GM18858 (cell line): ENCODE measurements around the gene CLRN1.

Experiments
- ATAC-seq: cut with Tn5 transposase; IDR thresholded peaks from one replicate; pipeline ENCODE4 v1.9.1; 2021; ENCODE audit not compliant: unreplicated experiment

The CLRN1 gene

DNA sequence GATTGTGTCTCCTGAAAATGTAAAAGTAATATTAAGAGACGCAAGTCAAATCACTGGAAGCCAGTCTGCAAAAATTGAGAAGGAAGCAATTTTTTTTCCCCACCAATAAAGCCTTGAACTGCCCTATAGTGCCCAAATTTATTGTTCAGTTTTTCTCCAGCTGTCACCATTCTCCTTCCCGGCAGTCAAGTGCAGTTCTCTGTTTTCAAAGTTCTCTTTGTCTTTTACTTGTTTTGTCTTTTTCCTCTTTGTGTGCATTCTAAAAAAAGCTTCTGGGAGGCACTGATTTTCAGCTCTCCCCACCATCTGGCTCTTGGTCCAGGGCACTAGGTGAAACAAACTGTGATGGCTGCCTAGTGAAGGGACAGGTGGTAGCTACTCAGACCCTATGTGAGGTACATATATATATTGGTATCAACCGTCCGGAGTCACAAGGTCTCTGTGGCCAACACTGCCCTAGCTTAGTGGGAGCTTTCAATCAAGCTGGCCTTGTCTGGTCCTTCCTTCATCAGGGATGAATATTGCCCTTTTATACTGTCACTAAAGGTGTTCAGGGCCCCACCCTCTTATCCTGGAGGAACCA, 6.1 kb upstream of the CLRN1 start:
- no peak for ATAC-seq

DNA sequence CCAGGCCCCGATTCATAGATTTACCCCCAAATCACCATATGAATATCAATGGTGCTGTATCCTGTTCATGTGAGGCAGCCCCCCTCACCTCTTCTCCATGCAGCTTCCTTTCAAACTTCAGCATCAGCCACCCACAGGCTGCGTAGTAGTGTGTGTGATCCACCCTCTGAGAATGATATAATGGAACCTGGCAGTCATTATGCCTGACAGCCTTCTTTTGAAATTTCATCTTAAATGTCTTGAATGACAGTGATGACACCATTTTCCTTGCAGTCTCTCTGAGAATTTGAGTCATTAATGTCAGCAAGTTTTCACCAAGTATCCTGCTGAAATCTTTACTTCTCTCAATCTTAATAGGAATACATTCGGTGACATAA, 3.5 kb upstream of the CLRN1 start:
- no peak for ATAC-seq

DNA sequence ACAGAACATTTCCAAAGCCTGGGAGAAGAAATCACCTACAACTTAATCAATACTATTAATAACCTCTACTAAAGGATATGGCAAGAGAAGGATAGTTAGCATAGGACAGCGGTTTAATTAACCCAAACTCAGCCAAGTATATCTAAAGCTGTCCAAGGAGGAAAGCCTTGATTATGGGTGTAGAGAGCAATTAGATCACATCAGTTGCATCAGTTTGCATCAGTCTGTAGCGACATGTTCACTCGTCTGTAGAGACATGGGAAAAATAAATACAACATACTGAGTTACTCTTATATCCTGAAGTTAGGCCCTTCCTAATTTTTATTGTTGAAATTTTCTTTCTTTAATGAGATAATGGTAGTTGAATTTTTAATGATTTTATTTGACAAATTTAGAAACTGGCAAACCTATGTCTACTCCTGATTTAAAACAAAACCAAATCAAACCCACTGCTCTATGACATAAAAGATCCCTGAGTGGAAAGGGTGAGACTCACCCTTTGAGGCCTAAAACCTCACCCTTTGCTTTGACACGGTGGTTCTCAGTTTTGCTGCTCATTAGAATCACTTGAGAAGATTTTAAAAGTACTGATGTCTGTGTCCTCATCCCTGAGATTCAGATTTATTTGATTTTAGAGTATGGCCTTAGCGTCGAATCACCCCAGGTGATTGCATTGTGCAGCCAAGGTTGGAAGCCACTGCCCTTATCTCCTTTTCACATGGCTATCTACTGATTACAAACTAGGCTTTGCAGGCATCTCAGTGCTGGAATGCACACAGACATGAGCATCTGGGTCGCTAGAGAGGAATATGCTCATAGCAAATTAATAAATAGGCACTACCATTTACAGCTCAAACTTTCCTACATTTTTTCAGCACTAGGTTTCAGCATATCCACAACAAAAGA, 2.8 kb upstream of the CLRN1 start:
- ATAC-seq, result no peak

DNA sequence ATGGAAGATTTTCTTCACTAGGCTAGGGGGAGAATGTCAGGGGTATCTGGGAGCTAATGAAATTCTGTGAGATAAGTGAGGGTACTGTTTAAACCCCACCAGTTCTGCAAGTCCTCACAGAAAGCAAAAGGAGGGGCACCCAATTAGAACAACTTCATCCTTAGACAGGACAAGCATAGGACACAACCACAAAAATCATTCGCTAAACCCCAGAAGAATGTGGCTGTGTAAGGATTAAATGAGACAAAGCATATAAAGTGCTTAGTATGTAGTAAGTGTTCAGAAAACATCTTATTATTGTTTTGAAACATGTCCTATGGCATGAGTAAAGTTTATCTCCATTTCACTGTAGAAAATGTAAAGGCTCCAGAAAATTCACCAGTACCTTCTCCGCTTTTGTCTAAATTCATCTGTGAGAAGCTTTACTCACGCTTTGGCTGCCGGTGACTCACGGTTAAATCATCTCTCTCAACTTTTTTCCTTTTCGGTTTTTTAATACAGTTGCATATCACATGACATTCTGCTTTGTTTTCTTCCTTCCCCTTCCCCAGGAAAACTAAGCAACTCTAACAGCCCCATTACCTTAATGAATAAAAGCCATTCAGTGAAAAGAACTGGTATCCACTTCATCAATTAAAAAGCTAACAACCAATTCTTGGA, 1.7 kb downstream of the CLRN1 start:
- ATAC-seq, result no peak

DNA sequence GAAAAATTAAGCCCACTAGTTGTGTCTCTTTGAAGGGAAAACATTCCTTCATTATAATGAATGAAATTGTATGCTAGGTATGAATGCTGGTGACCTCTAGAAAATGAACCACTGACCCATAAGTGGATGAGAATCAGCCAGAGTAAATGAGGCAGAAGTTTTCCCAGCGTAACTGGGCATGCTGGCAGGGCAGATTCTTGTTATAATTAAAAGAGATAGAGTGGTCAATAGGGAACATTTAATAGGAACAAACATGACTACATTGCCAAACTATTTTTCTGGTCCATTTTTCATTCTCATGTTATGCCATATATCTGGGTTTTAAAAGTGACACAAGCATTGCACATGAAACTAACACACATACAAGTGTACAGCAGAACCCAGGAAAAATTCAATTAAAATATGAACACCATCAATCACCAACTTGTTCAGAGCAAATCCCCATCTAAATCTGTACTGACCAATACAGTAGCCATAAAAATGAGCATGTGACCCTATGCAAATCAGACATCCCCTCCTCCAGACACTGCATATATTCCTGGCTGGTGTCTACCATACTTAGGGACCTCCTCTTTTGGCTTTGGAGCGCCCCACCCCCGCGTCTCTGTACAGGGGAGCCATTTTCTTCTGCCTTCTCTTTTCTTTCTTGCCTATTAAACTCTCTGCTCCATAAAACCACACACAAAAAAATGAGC, 4.0 kb downstream of the CLRN1 start:
- no peak for ATAC-seq

DNA sequence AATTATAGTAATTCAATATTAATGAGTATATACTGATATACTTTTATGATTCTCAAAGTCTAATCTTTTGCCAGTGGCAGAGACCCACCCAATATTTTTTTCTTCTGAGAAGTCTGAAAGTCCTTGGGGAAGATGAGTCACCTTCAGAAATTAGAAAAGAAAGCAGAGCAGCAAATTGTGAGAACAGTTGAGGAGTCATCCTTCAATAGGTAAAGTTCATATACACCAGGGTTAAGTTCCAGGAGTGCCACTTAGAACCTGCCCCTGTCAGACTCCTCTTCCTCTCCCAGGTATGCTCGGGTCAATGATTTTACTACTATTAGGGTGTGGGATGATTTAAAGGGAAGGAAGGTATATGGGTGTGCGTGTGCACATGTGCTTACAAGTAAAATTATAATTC, 7.1 kb downstream of the CLRN1 start:
- no peak for ATAC-seq

DNA sequence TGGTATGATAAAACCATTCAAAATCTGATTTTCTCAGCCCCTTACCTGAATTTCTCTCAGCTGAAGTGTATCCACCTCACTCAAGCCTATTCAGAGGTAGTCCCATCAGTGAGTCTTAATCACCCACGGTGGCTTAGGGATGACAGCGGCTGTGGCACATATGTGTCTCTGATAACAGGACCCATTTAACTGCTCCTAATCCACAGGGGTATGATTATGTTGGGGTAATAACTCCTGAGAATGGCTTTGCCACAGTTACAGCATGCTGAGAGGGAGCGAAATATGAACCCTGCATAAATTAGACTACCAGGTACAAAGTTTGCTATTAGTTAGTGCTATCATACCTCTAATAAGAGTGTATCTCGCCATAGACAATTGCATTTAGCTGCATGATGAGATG, 10.6 kb downstream of the CLRN1 start:
- ATAC-seq, result no peak

DNA sequence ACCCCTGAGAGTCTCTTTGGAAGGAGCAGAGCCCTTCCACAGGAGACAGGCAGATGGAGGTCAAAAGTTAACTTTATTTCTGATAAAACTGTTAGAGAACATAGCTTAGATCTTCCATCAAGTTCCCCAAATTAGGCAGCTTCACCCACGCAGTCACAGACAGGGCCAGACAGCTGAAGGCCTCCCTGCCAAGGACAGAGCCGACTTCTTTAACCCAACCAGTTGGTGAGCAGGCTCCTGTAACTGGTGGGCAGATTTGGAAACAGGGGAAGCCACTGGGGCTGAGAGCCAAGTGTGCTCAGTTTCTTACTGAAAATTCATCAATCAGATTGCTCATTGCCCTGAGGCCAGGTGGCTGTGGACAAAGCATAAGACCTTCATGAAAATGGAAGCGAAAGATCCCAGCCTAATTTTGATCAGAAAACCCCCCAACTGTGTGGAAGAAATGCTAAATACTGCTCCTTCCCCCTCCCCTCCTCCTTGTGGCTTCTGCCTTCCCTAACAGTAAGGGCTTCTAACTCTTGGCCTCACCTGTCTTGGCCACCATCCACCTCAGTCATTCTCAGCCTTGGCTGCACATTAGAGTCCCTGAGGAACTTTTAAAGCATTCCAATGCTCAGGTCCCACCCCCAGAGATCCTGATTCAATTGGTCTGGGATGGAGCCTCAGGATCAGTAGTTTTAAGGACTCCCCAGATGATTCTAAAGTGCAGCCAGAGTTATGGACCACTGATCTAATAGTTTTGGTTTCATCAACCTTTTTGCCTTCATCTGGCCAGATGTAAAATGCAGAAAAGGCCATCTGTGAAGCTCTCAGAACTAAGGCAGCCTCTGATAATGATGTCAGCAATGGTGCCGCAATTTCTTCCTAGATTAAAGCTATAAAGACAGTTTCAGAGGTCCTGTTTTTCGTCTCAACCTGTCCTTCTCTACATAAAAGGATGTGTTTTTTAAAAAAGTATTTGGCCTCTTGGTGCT, 11.5 kb downstream of the CLRN1 start:
- no peak for ATAC-seq

DNA sequence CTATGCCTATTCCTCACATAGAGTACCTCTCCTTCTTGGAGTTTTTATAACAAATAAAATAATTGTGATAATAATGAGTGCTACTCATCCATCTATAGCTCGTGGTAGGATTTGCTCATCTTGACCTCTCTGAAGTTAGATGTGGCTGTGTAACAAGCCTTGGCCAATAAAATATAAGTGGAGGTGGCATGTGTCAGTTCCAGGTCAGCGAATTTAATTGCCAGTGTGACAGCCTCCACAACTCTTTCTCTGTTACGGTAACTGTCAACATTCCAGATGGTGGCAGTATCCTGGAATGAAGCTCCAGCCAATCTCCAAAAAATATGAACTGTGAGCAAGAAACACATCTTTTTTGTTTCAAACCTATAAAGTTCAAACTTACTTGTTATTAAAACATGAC, 13.8 kb downstream of the CLRN1 start:
- no peak for ATAC-seq

DNA sequence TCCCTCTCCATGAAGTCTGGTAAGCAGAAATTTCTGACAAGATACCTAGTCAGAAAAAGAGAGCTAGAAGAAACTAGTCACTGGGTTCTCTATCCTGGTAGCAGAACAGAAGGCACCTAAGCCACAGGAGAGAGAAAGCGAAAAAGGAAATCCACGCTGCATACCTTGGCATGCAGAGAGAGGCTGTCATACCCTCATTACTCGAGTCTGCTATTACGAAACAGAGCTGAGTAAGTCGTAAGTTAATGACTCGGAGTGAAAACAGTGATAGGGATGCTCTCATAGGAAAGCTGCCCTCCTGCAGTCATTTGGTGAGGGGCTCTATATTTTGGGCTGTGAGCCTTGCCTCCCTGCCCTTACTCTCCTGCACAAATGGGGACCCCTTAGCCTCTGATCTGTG, 16.2 kb downstream of the CLRN1 start:
- no peak for ATAC-seq

DNA sequence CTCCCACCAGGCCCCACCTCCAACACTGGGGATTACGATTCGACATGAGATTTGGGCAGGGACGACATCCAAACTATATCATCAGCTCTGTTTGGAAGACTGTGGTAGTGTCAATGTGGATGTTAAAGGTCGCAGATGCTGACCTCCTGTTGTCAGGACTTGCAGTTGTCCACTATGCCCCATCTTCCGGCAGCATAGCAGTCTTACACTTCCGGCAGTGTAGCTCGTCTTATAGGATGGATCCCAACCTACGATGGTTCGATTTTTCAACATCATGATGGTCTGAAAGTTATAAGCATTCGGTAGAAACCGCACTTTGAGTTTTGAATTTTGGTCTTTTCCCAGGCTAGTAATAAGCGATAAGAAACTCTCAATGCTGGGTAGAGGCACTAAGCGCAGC, 20.6 kb downstream of the CLRN1 start:
- no peak for ATAC-seq

DNA sequence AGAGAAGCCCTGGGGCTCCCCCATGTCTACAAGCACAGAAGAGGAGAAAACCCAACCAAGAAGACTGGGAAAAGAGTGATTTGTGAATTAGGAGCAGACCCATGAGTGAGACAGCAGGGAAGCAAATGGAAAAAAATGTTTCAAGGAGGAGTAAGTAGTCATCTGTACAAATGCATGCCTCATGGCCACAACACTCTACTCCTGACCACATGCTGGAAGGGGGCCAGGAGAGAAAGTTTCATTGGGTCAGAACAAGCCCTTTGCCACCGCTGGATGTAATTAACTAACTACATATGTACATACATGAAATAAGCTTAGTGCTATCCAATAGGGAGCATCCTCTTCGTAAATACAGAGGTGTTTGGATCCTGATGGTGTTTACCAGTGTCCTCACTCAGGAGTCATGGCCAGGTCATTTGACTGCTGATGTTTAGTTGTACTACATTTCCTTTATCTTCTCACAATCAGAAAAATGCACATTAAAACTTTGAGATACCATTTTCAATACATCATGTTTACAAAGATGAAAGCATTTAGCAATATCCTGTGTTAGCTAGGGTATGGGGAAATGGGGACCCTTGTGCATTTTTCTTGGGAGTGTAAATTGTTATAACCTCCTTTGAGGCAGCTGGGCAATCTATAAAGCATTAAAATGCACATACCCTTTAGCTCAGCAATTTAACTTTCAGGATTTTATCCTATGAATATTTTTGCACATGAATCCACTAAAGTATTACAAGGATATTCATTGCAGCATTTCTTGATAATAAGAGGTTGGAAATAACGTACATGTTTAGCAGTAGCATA, 27.1 kb downstream of the CLRN1 start:
- no peak for ATAC-seq

DNA sequence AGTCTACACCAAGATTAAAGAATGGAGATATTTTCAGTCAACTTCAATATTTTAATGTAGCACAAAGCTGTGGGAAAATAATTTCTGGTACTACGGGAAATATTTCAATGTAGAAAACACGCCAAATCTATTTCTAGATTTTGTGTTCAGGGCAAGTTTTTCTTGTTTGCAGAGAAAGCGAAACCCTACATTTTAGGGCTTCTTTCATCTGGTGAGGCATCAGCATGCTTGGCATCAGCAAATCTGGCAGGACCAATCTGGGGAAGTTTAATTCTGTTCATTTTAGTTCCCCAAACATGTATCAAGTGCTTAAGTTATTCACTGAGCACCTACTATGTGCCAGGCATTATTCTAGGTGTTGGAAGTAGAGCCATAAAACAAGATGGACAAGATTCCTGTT, 30.3 kb downstream of the CLRN1 start:
- no peak for ATAC-seq

DNA sequence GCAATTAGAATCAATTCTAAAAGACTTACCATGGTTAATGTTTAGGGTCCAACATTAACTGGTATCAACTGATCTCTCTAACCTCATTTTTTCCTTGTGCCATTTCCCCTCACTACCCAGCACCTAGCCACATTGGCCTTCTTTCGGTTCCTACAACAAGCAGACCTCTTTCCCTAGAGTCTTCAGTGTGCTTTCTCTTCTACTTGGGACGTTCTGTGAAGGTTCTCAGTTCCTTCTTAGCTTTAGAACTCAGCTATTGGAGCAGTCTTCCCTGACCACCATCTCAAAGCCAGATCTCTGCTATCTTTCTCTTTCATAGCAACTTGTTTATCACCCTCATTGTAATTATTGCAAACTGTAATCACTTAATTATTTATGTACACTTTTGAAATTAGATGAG, 35.8 kb downstream of the CLRN1 start:
- no peak for ATAC-seq

DNA sequence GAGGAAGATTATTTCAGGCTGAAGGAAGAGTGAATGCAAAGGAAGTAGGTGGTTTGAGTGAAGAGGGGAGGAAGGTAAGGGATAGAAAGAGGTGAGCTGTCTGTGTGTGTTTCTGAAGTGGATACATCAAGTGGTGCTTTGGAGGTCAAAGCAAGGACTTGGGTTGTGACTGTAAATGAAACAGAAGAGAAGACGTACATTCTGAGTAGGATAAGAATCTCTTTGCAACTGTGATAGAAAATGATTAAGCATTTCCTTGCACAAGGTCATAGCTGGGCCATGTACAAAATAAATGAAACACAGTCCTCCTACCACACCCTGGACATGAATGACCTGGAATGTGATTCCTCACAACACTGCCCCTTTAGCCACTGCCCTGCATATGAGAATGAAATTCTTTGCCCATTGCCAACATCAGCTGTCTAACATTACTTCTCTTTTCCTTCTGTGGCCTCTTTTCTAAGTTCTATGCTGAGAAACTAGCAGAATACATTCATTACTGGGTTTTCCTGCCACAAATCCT, 39.0 kb downstream of the CLRN1 start:
- ATAC-seq, result no peak

DNA sequence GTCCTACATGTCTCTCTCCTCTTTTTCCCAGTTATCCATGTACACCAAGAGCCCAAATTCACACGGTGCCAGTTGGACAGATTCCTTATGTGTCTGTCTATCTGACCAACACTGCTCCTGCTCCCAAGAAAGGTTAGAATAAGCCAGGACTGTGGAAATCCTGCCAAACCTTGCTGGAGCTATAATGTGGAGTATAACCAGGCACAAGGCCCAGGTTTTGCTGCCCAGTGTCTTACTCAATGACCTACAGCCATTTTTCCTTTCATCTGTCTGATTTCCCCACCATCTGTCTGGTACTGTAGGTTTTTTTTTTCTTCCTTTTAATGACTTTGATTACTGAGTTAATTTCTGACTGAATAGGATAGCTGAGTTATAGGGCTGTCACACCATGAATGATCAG, 40.8 kb downstream of the CLRN1 start:
- ATAC-seq, result no peak

DNA sequence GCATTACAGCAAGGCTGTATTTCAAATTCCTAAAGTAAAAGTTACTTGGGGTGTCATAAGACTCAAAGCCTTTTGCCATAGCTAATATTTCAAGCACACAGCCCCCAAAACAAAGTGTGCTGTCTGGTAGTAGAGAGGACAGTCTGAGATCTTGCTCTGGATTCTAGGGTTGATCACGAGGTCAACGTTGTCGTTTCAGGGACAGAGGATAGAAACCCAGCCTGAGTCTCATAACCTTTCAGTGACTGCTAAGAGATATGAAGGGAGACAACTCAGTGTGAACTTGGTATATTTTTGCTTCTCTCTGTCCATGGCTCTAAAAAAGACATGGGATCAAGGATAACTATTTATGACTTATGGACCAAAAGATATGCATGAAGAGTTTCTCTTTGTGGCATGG, 41.7 kb downstream of the CLRN1 start:
- ATAC-seq, result no peak

DNA sequence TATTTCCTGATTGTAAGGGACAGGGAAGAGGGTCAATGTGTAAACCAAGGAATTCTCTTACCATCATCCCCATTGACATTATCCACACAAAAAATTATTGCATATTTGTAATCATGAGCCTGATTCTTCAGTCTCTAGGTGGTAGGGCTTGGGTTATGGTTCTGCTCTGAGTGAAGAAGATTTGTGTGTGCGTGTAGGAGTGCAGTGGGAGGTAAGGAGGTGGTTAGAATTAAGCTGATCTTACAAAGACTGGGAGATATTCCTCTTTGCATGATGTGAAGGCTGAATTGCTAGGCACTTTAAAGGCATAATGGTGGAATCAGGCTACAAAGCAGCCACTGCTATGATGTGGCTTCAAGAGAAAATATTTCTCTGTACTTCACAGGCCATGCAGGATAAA, 44.3 kb downstream of the CLRN1 start:
- ATAC-seq, result no peak

DNA sequence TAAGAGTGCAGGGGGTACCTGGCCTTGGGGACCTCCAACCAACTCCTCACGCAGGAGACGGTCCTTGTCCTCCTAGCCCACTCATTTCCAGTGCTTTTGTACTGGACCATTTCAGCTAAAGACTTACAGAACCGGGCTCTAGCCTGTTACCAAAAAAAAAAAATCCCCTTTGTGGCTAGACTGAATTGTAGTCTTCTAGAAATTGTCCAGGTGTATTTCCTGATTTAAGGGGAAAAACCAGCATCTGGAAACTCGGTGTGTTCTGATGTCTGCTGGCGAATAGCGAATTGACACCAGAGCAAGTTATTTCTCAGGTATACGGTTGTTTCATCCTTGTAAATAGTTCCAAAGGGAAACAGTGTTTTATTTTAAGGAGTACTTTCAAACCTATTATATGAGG, 46.2 kb downstream of the CLRN1 start:
- no peak for ATAC-seq
